SIG-M5 (cell line): Measurements from ENCODE around the gene CPTP.

Source experiments
- DNase-seq: peaks from one replicate; lab custom pipeline; 2025; lab: John Stamatoyannopoulos, UW

Gene CPTP

DNA sequence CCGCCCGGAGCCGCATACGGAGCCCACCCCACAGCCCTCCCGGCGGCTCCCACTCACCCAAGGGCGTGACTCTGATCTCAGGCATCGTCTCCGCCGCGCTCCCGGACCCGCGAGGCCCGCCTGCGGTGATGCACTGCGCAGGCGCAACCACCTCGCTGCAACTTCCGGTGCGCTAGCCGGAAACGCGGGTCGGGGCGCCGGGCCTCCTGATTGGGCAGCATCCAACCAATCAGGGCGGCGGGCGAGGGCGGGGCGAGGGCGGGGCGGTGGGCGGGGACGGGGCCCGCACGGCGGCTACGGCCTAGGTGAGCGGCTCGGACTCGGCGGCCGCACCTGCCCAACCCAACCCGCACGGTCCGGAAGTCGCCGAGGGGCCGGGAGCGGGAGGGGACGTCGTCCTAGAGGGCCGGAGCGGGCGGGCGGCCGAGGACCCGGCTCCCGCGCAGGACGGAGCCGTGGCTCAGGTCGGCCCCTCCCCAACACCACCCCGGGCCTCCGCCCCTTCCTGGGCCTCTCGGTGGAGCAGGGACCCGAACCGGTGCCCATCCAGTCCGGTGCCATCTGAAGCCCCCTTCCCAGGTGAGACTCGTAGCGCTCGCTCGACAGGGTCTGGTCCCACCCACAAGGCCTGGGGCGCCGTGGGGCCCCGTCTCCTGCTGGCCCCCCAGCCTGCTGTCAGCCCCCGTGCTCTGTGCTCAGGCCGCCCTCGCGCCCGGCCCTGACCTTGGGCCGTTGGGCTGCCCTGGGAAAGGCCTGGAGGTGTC, at the start of gene CPTP, which contains the start of gene INTS11:
CPTP (plus strand) TSS at position 279 of the 764 bp plus-strand sequence. CDS start 2,109 bp downstream, outside the sequence.
INTS11 (minus strand) TSS at position 137 of the 764 bp plus-strand sequence; CDS start at position 85, 52 bp downstream.
- peak; percentile 19 for DNase-seq

DNA sequence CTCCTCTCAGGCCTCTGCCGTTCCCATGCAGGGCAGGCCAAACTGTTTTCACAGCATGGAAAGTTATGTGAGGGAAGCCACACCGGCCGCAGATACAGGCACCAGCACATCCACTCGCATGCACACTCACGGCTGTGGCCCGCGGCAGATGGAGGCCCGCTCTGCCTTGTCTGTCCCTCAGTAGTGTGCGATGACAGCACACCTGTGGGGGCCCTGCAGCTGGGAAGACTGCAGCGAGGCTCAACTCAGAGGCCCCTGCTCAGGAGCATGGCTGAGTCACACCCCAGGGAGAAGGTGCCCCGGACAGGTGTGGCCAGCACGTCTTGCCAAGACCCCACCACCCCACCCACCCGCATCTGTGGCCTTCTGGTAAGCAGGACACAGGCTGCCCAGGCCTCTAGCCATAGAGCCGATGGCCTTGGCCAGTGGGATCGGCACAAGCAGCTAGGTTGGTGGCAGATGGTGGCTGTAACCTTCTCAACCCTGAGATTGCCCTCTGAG, 49.6 kb upstream of the CPTP start:
- DNase-seq = no peak

DNA sequence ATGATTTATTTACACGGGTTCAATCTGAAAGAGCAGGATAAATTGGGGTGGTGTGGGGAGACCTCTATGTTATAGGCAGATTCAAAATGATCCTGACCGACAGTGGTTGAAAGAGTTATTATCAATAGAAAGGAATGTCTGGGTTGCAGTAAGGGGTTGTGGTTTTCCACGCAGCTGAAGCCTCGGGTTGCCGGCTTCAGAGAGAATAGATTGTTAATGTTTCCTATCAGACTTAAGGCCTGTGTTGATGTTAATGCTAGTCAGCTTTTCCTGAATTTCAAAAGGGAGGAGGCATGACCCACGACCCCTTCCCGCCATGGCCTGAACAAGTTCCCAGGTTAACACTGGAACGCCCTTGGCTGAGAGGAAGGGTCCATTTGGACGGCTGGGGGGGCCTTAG, 48.8 kb upstream of the CPTP start:
- no peak for DNase-seq

DNA sequence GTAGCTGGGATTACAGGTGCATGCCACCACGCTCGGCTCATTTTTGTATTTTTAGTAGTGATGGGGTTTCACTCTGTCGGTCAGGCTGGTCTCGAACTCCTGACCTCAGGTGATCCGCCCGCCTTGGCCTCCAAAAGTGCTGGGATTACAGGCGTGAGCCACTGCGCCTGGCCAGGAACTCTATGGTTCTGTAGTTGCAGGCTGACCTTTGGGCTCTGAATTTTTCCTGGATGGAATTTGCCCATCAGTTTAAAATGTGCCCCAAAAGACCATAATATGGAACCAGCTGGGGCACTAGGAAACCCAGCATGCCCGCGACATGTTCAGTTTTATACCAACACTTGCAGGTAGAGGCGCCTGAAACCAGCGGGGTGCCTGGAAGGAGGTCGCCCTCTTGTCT, 46.0 kb upstream of the CPTP start:
- no peak for DNase-seq

- DNase-seq = no peak
Measured at GRCh38 chr1:1279028-1279427, 45.6 kb upstream of the CPTP start.

DNA sequence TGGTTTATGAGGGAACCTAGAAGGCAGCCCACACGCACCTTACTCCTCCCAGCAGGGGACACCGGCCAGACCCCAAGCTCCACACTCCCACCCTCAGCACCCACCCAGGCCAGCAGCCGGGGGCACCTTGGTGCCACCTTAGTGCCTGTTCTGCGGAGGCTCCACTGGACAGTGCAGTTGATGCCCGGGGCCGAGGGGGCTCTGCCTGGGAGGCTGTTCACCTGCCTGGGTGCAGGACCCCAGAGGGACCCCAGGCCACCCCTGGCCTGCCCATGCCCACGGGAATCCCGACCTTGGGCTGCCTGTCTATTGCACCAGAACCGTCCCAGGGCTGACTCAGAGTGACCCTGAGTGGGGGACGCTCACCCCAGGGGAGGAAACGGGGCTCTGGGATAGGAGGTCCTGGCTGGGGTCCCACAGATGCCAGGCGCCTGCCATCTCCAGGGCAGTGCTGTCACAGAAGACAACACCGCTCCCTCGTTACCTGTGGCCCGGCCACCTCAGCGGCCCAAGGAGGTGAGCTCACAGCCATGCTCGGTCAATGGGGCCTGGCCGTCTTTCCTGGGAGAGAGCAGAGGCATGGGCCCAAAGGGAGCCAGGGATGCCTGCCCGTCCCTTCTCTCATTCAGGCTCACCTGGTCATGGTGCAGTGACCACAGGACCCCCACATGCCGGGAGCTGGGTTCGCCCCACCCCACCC, 43.7 kb upstream of the CPTP start:
- DNase-seq = no peak

- DNase-seq = no peak
Measured at GRCh38 chr1:1281533-1282321, 42.9 kb upstream of the CPTP start.

- no peak for DNase-seq
Measured at GRCh38 chr1:1282998-1283397, 41.6 kb upstream of the CPTP start.

DNA sequence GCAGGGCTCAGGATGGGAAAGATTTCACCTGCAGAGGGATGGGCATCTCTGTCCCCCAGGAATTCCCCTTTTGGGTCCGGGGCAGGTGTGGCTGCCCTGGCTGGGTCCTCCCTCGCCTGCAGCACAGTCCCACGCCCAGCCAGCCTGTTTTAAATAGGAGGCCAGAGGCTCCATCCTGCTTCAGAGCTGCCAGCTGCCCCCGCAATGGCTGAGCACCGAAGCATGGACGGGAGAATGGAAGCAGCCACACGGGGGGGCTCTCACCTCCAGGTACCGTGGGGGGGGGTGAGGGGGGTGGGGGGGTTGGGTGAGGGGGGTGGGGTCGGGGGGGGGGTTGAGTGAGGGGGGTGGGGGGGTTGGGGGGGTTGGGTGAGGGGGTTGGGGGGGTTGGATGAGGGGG, 40.8 kb upstream of the CPTP start:
- DNase-seq = no peak

- no peak for DNase-seq
Measured at GRCh38 chr1:1284221-1285101, 40.1 kb upstream of the CPTP start.

- DNase-seq = no peak
Measured at GRCh38 chr1:1285102-1285571, 39.5 kb upstream of the CPTP start.

GRCh38 chr1:1285611-1286311, 38.8 kb upstream of the CPTP start:
- DNase-seq = no peak

DNA sequence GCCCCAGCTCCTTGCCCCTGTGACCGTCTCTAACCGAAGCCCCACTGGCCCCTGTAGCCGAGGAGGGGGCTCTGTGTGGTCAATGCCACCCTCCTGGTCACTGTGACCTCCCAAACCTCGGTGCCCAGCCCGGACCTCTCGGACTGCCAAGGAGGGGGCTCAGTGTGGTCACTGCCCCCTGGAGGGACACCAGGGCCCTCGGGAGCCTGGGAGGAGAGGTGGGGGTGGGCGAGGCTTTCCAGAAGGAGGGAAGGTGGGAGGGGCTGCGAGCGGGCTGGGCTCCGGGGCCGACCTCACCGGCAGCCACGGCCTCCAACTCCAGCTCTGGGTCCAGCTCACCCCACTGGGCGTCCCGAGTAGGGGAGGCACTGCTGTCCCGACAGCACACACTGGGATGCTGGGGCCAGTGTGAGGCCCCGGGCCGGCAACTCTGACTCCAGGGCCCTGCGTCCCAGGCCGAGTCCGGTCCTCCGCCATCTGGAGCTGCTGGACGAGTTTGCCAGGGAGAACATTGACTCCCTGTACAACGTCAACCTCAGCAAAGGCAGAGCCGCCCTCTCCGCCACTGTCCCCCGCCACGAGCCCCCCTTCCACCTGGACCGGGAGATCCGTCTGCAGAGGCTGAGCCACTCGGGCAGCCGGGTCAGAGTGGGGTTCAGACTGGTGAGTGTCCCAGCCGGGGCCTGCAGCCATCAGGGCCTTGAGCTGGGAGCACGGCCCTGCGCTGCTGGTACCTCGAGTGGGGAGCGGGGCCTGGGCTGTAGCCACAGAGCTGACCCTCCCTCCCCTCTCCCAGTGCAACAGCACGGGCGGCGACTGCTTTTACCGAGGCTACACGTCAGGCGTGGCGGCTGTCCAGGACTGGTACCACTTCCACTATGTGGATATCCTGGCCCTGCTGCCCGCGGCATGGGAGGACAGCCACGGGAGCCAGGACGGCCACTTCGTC, 38.0 kb upstream of the CPTP start:
- DNase-seq = no peak

DNA sequence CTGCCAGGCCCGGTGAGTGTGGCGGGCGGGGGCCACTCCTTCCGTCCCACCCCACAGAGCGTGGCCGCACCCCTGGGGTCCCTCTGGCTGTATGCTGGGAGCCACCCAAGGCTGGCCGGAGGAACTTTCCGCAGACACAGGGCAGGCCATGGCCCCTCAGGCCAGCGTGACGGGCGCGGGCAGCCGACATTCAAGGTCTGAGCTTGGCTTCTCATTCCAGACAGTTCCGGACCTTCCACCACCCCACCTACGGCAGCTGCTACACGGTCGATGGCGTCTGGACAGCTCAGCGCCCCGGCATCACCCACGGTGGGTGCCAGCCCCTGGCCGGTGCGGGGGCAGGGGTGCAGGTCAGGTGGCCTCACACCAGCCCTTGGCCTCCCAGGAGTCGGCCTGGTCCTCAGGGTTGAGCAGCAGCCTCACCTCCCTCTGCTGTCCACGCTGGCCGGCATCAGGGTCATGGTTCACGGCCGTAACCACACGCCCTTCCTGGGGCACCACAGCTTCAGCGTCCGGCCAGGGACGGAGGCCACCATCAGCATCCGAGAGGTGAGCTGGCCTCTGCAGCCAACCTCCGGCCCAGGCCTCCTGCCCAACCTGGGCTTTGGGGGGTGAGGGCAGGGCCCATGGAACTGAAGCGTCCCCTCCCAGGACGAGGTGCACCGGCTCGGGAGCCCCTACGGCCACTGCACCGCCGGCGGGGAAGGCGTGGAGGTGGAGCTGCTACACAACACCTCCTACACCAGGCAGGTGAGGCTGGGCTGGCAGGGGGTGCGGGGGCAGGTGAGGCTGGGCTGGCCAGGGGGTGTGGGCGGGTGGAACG, 37.1 kb upstream of the CPTP start:
- DNase-seq = no peak

GRCh38 chr1:1290238-1290731, 34.3 kb upstream of the CPTP start:
- DNase-seq = no peak

- no peak for DNase-seq
Measured at GRCh38 chr1:1291023-1291528, 33.5 kb upstream of the CPTP start.

- no peak for DNase-seq
Measured at GRCh38 chr1:1291548-1292441, 32.8 kb upstream of the CPTP start.
